Stimulated activated naive CD8-positive, alpha-beta T cell treated with anti-CD3 and anti-CD28 coated beads, Interleukin-15, Interleukin-2, amounts not matched to agents 100 U/mL and 50 U/mL, for 24 hours (primary cell): ENCODE data around the gene PRAC2.
A peak's percentile ranks its signal among the peaks of the same experiment; 100 is the strongest.
"Not testable (repeated sequence)": the region's sequence is repeated elsewhere in the genome, so short reads cannot be mapped to it uniquely, and the experiment has no call there.

Source experiments
- ATAC-seq: fragments of 150-1000 bp; cut with Tn5 transposase; one replicate; pipeline ENCODE4 v1.10.0; 2021
- DNase-seq: peaks from one replicate; pipeline ENCODE4 v3.0.0; 2021

Gene PRAC2

DNA sequence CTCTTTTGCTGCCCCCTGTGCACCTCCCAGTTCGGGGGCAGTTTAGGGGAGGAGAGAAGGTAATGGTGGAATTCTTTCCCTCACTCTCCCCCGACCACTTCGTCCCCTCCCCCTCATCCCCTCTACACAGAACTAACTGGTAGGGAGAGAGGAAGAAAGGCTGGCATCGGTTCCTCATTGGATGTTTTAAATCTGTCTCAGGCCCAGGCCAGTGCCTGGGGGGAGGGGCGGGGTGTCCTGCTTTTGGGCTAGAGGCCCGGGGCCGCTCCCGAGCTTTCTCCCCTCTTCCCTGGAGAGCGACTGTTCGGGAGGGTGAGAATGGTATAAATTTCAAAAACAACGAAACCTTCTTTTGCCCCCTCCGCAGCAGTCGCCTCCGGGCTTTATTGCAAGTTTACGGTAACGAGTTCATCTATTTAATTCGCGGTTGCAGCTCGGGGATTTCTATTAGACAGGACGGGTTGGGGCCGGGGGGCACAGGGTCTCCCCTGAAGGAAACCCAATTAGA, at the start of gene PRAC2:
Gene PRAC2 (plus strand): TSS at position 271 of the 508 bp plus-strand sequence. CDS start 1,226 bp downstream, outside the sequence.
- DNase-seq (no peak), ATAC-seq (no peak)

DNA sequence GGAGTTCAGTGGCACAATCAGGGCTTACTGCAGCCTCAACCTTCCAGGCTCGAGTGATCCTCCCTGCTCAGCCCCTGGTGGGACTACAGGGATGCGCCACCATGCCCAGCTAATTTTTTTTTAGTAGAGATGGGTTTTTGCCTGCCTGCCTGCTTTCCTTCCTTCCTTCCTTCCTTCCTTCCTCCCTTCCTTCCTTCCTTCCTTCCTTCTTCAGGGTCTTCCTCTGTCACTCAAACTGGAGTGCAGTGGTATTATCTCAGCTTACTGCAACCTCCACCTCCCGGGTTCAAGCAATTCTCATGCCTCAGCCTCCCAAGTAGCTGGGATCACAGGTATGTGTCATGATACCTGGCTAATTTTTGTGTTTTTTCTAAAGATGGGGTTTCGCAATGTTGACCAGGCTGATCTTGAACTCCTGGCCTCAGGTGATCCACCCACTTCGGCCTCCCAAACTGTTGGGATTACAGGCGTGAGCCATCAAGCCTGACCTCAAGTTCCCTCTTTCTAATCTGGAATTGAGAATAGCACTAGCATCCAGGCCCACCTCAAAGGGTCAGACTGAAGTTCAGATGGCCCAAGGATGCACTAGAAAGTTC, 45.9 kb upstream of the PRAC2 start:
- no peak for DNase-seq
- no peak for ATAC-seq

- DNase-seq (peak; percentile 83), ATAC-seq (peak; percentile 89)
Observed at GRCh38 chr17:48678141-48678971, 44.6 kb upstream of the PRAC2 start.

DNA sequence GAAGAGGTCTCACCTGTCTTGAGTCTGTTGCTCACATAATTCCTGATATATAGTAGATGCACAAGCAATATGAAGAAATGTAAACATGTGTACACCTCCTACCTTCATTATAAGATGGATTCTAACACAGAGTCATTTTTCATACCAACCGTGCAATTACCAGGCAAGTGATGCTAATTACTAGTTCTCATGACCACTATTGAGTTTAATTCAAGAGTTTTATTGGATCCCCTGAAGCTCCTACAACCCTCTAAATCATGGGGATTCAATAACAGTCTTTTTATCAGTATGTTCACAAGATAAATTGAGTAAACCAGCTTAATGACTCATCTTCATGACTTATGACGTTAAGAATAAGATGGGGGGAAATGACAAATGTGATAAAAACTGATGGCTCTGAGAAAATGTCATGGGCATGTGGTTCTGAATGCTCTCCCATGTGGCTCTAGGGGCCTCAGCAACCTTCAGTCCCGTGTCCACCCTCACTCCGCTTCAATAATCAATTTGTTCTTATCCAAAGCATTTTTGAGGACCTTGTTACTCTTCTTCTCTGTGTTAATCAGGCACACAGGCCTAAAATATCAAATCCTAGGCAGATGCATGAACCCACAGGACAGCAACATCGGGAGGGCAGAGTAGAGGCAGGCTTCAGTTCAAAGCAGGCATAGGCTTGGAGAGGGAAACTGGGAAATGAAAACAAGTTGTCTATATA, 43.4 kb upstream of the PRAC2 start:
- no peak for DNase-seq

GRCh38 chr17:48681609-48682008, 41.4 kb upstream of the PRAC2 start:
- ATAC-seq = no peak
- DNase-seq = no peak

More for the DNA sequence above, 43.4 kb upstream of the PRAC2 start:
- ATAC-seq = no peak

- ATAC-seq (no peak), DNase-seq (no peak)
Observed at GRCh38 chr17:48690655-48691054, 32.3 kb upstream of the PRAC2 start.

DNA sequence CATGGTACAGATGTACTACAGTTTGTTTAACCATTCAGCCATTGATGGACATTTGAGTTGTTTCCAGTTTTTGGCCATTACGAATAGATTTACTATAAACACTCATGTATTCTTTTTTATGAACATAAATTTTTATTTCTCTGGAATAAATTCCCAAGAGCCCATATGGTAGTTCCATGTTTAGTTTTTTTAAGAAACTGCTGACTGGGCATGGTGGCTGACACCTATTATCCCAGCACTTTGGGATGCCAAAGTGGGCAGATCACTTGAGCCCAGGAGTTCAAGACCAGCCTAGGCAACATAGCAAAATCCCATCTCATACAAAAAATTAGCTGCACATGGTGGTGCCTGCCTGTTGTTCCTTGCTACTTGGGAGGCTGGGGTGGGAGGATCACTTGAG, 30.9 kb upstream of the PRAC2 start:
- DNase-seq (no peak), ATAC-seq (no peak)

GRCh38 chr17:48693178-48693577, 29.8 kb upstream of the PRAC2 start:
- no peak for ATAC-seq
- DNase-seq = no peak

GRCh38 chr17:48701864-48702532, 21.0 kb upstream of the PRAC2 start:
- DNase-seq (no peak), ATAC-seq (no peak)

DNA sequence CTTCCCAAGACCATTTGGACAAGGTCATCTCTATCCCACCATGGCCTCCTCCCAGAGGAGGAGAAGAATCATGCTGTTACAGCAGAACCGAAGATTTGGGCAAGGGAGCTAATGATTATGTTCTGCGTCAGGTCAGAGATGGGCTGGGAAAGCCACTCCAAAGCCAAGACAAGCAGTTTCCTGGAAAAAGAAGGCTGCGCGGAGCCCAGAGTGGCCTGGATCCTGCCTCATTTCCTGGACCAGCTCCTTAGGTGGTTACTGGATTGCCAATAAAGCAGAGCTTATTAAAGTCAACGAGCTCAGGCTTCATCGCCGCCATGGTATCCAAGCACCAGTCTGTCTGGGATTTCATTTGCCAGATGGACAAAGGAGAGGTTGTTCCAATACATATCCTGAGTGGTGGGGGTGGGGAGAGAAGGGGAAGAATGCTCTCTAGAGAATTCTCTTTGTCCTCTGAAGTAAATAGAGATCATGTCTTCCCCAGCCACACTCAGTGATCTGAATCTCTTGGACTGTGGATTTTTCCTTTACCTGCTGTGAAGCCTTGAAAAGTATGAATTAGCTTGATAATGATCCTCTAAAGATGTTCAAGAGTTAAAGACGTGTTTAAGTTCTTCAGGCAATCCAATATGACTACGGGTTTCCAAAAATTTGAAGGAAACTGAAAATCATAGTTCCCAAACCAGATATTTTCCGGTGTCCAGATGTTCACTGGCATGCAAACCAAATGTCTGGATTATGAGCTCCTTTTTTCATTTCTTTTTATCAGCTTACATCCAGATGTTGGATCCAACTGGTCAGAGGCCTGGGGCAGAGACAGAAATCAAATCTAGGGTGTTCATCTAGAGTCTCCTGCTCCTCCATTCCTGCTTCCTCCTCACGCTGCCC, 18.4 kb upstream of the PRAC2 start:
- DNase-seq (no peak), ATAC-seq (no peak)

- no peak for DNase-seq
- ATAC-seq = no peak
Observed at GRCh38 chr17:48711128-48711527, 11.9 kb upstream of the PRAC2 start.

GRCh38 chr17:48715496-48716399, 7.2 kb upstream of the PRAC2 start:
- DNase-seq = no peak
- no peak for ATAC-seq

GRCh38 chr17:48716549-48716948, 6.4 kb upstream of the PRAC2 start:
- not testable (repeated sequence) for ATAC-seq, DNase-seq

DNA sequence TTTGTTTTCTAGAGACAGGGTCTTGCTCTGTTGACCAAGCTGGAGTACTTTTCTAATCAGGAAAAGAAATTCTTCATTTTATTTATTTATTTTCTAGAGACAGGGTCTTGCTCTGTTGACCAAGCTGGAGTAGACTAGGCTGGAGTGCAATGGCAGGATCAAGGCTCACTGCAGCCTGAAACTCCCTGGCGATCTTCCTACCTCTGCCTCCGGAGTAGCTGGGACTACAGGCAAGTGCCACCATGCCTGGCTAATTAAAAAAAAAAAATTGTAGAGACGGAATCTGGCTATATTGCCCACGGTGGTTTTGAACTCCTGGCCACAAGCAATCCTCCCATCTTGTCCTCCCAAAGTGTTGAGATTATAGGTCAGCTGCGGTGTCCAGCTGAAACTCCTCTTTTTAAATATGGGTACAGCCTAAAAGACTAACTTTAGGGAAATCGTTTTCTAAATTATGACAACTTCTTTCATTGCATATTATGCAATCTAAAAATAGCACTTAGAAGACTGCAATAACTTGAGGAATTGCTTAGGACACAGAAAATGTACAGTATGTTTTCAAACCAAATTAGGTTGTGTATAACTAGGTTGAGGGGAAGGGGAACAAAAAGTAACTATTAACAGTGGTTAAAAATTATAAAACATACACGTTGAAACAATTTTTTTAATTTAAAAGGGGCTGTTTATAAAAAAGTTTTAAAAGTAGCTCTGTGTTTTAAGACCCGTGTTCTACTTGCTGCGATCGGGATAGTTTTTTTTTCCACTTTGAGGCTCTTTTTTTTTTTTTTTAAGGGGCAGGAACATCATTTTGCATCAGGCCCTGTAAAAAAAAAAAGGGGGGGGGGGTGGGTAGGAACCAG, 5.4 kb upstream of the PRAC2 start:
- ATAC-seq = no peak
- no peak for DNase-seq

GRCh38 chr17:48718227-48718760, 4.7 kb upstream of the PRAC2 start:
- DNase-seq (no peak), ATAC-seq (no peak)

GRCh38 chr17:48718761-48719641, 4.0 kb upstream of the PRAC2 start:
- DNase-seq = no peak
- no peak for ATAC-seq

DNA sequence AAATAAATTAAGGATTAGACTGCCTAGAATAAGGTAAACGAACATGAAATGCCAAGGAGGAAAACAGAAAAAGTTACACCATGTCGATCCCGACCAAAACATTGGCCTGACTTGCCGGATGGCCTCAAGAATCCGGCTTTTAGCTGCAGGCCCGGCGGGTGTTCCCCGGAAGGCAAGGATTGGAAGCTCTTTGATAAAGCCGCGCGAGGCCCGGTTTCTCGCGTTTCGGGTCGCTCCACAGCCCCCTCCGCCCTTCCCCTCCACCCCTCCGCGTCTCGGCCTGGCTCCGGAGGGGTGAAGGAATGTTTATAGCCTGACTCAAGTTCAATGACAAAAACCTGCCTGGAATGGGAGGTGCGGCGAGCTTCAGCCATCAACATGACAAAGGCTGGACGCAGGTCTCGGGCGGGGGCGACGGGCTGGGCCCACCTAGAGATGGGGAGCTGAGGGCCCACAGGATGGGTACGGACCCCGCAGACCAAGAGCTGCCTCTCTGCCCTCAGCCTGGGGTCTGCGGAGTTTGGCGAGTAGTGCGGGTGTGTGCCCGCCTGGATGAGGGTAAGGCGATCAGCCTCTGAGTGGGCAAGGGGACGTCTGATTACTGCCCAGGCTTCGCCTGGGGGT, 3.2 kb upstream of the PRAC2 start:
- ATAC-seq = no peak
- no peak for DNase-seq
